H9 (cell line): ENCODE measurements around the gene UBR7. TPM values are rescaled to one million over a fixed set of nuclear protein-coding genes. Genes with fewer than 3 reads are reported as not detected.

Source experiments
- DNase-seq: peaks from one replicate; pipeline ENCODE4 v3.0.0-alpha.2; 2017
- H2AFZ ChIP-seq: one replicate; pipeline ENCODE4 v1.6.1; 2013; ENCODE audit warnings: mild to moderate bottlenecking, low read length, control low read depth, moderate library complexity
- H2AK5ac ChIP-seq: 2 replicates; pipeline ENCODE4 v1.6.1; 2013; ENCODE audit warnings: low read length, control low read depth, mixed read lengths; ENCODE audit not compliant: insufficient read length
- H2BK120ac ChIP-seq: one replicate; pipeline ENCODE4 v1.6.1; 2013; ENCODE audit warnings: low read depth, mild to moderate bottlenecking, low read length, control low read depth, inconsistent platforms; ENCODE audit not compliant: poor library complexity, severe bottlenecking
- H2BK12ac ChIP-seq: 2 replicates; pipeline ENCODE4 v1.6.1; 2013; ENCODE audit warnings: low read length, control low read depth, mixed read lengths, low read depth; ENCODE audit not compliant: insufficient read length
- H2BK15ac ChIP-seq: 2 replicates; pipeline ENCODE4 v1.6.1; 2013; ENCODE audit warnings: low read depth, low read length, control low read depth
- H2BK20ac ChIP-seq: one replicate; pipeline ENCODE4 v1.6.1; 2013; ENCODE audit warnings: low read depth, mild to moderate bottlenecking, low read length, control low read depth, inconsistent platforms; ENCODE audit not compliant: poor library complexity, severe bottlenecking
- H2BK5ac ChIP-seq: 2 replicates; pipeline ENCODE4 v1.6.1; 2013; ENCODE audit warnings: low read length, control low read depth, mixed read lengths; ENCODE audit not compliant: insufficient read length
- H3K14ac ChIP-seq: 2 replicates; pipeline ENCODE4 v1.6.1; 2013; ENCODE audit warnings: low read length, control low read depth; ENCODE audit not compliant: insufficient read depth
- H3K18ac ChIP-seq: 2 replicates; pipeline ENCODE4 v1.6.1; 2013; ENCODE audit warnings: low read depth, mild to moderate bottlenecking, mixed read lengths, low read length, control low read depth; ENCODE audit not compliant: insufficient read length
- H3K23ac ChIP-seq: 2 replicates; pipeline ENCODE4 v1.6.1; 2013; ENCODE audit warnings: low read length, control low read depth, mixed read lengths, low read depth; ENCODE audit not compliant: insufficient read length
- H3K23me2 ChIP-seq: 2 replicates; pipeline ENCODE4 v1.6.1; 2013; ENCODE audit warnings: low read depth, mild to moderate bottlenecking, mixed read lengths, low read length, control low read depth; ENCODE audit not compliant: insufficient read length, poor library complexity, severe bottlenecking
- H3K27ac ChIP-seq: 2 replicates; pipeline ENCODE4 v1.5.1; 2013; ENCODE audit warnings: low read length, control low read depth, mixed read lengths, low read depth; ENCODE audit not compliant: insufficient read length
- H3K27me3 ChIP-seq: 2 replicates; pipeline ENCODE4 v1.6.1; 2013; ENCODE audit warnings: low read length, control low read depth, inconsistent platforms; ENCODE audit not compliant: insufficient read depth
- H3K4ac ChIP-seq: 2 replicates; pipeline ENCODE4 v1.6.1; 2013; ENCODE audit warnings: low read depth, mild to moderate bottlenecking, control low read depth, inconsistent platforms, low read length, moderate library complexity
- H3K4me1 ChIP-seq: 2 replicates; pipeline ENCODE4 v1.6.1; 2013; ENCODE audit warnings: low read length, control low read depth, inconsistent platforms; ENCODE audit not compliant: insufficient read depth
- H3K4me2 ChIP-seq: 2 replicates; pipeline ENCODE4 v1.6.1; 2013; ENCODE audit warnings: low read length, control low read depth, mixed read lengths; ENCODE audit not compliant: insufficient read length, insufficient read depth
- H3K56ac ChIP-seq: 2 replicates; pipeline ENCODE4 v1.6.1; 2013; ENCODE audit warnings: low read depth, mild to moderate bottlenecking, mixed read lengths, low read length, control low read depth; ENCODE audit not compliant: insufficient read length
- H3K79me1 ChIP-seq: 2 replicates; pipeline ENCODE4 v1.6.1; 2013; ENCODE audit warnings: low read depth, mild to moderate bottlenecking, moderate library complexity, low read length, control low read depth, inconsistent platforms; ENCODE audit not compliant: insufficient read depth, poor library complexity, severe bottlenecking
- H3K79me2 ChIP-seq: 2 replicates; pipeline ENCODE4 v1.6.1; 2013; ENCODE audit warnings: low read length, control low read depth, inconsistent platforms; ENCODE audit not compliant: insufficient read depth
- H3K9ac ChIP-seq: 2 replicates; pipeline ENCODE4 v1.6.1; 2013; ENCODE audit warnings: low read length, control low read depth, mixed read lengths; ENCODE audit not compliant: insufficient read length; ENCODE audit errors: extremely low read depth
- H3K9me3 ChIP-seq: one replicate; pipeline ENCODE4 v1.6.1; 2013; ENCODE audit warnings: low read depth, low read length, inconsistent platforms; ENCODE audit not compliant: control insufficient read depth
- H3T11ph ChIP-seq: one replicate; pipeline ENCODE4 v1.6.1; 2013; ENCODE audit warnings: mild to moderate bottlenecking, low read length, control low read depth, inconsistent platforms
- H4K20me1 ChIP-seq: one replicate; pipeline ENCODE4 v1.6.1; 2013; ENCODE audit not compliant: control insufficient read depth, insufficient read length, insufficient read depth
- H4K5ac ChIP-seq: 2 replicates; pipeline ENCODE4 v1.6.1; 2013; ENCODE audit warnings: low read depth, mild to moderate bottlenecking, mixed read lengths, low read length, control low read depth; ENCODE audit not compliant: insufficient read length
- H4K8ac ChIP-seq: replicated peaks from 2 replicates; pipeline ENCODE4 v1.6.1; 2013; ENCODE audit warnings: low read length, control low read depth, mixed read lengths, low read depth; ENCODE audit not compliant: insufficient read length
- H4K91ac ChIP-seq: 2 replicates; pipeline ENCODE4 v1.6.1; 2013; ENCODE audit warnings: low read depth, mild to moderate bottlenecking, moderate library complexity, mixed read lengths, low read length, control low read depth; ENCODE audit not compliant: insufficient read length
- H3K27ac Mint-ChIP-seq, 3 experiments: 2 replicates in 2 of 3; 3 replicates in 1 of 3; pipeline ENCODE4 v1.8.0; 2020 to 2021; ENCODE audit warnings: mixed read lengths in 3 of 3, mild to moderate bottlenecking in 1 of 3, moderate library complexity in 1 of 3
- H3K27me3 Mint-ChIP-seq: 2 replicates; pipeline ENCODE4 v1.8.0; 2021; ENCODE audit warnings: low read depth, mild to moderate bottlenecking, moderate library complexity, mixed read lengths
- H3K36me3 Mint-ChIP-seq, 3 experiments: 2 replicates in 2 of 3; 3 replicates in 1 of 3; pipeline ENCODE4 v1.8.0; 2020 to 2021; ENCODE audit warnings: low read depth in 3 of 3, mixed read lengths in 3 of 3; ENCODE audit not compliant: insufficient read depth in 1 of 3
- H3K4me1 Mint-ChIP-seq, 2 experiments: 2 replicates each; pipeline ENCODE4 v1.8.0; 2020; ENCODE audit warnings: mixed read lengths in 2 of 2
- H3K4me3 Mint-ChIP-seq, 2 experiments: 2 replicates in 1 of 2; 3 replicates in 1 of 2; pipeline ENCODE4 v1.8.0; 2020 to 2021; ENCODE audit warnings: mild to moderate bottlenecking in 2 of 2, mixed read lengths in 2 of 2, moderate library complexity in 1 of 2
- H3K9me3 Mint-ChIP-seq, 2 experiments: 2 replicates in 1 of 2; 3 replicates in 1 of 2; pipeline ENCODE4 v1.8.0; 2020; ENCODE audit warnings: mild to moderate bottlenecking in 2 of 2, mixed read lengths in 2 of 2, moderate library complexity in 1 of 2
- CTCF ChIP-seq: fragments of 200-600 bp; sonication (generic); conservative IDR thresholded peaks from 3 replicates; pipeline ENCODE4 v1.8.0; 2021; ENCODE audit warnings: antibody characterized with exemption, mild to moderate bottlenecking
- WGBS: extraction: QIAGEN DNeasy Blood & Tissue Kit; methylation state at CpG from one replicate; pipeline ENCODE4 v1.1.7; 2013; ENCODE audit warnings: missing lambda C conversion rate, low lambda C conversion rate, mixed read lengths; ENCODE audit not compliant: insufficient read length; ENCODE audit errors: extremely low coverage; 5-methylcytosine and 5-hydroxymethylcytosine counted together
- total RNA-seq: library from RNA; stranded (reverse); gene quantifications from 2 replicates; pipeline ENCODE4 v1.2.1, GENCODE V29; 2021

Gene UBR7
- total RNA-seq, 1 experiment from 2014 or later, result 28.4 TPM

GRCh38 chr14:93219103-93219726 is 12.2 kb downstream of the UBR7 start:
- WGBS, result no CpG with 5 or more reads among the region's 3 CpGs
- Histone ChIP-seq H3K27ac (no peak overlapping the region), H2BK120ac (no peak overlapping the region), H3K4ac (no peak overlapping the region), H3K23me2 (no peaks in the 10 kb centered on the region), H2BK12ac (no peak overlapping the region), H3K56ac (no peak overlapping the region), H3K79me2 (no peaks in the 10 kb centered on the region), H4K8ac (no peak overlapping the region), H4K20me1 (no peaks in the 10 kb centered on the region), H3K9me3 (no peaks in the 10 kb centered on the region), H2AFZ (no peak overlapping the region), H3K23ac (no peak overlapping the region), H3K4me1 (no peaks in the 10 kb centered on the region), H3K27me3 (no peaks in the 10 kb centered on the region), H4K5ac (no peak overlapping the region), H3K9ac (no peak overlapping the region), H3K4me2 (no peak overlapping the region), H3K79me1 (no peaks in the 10 kb centered on the region), H3K14ac (no peak overlapping the region), H4K91ac (no peak overlapping the region), H2BK20ac (no peak overlapping the region), H3T11ph (no peak overlapping the region), H2AK5ac (no peak overlapping the region), H2BK5ac (no peak overlapping the region), H2BK15ac (no peak overlapping the region), H3K18ac (no peak overlapping the region)
- H3K36me3 Mint-ChIP-seq, result peaks cover 23 to 67% (median 67%) of the 10 kb centered on the region in 3 experiments; a peak in 6 of 7 replicates
- no peaks in the 10 kb centered on the region for H3K9me3 Mint-ChIP-seq
- no peaks in the 10 kb centered on the region for H3K27me3 Mint-ChIP-seq
- no peak overlapping the region for H3K27ac Mint-ChIP-seq
- no peaks in the 10 kb centered on the region for H3K4me1 Mint-ChIP-seq
- TF ChIP-seq CTCF, result peak; percentile 79
- no peak overlapping the region for H3K4me3 Mint-ChIP-seq
- no peak for DNase-seq
